HG03575 (cell line): Measurements from ENCODE around the gene ASB11.
A peak's percentile ranks its signal among the peaks of the same experiment; 100 is the strongest.

Source experiments
- ATAC-seq: cut with Tn5 transposase; IDR thresholded peaks from one replicate; pipeline ENCODE4 v1.9.1; 2021; ENCODE audit not compliant: unreplicated experiment, insufficient number of reproducible peaks, low FRiP score; ENCODE audit errors: extremely low read depth

The ASB11 gene, protein sequence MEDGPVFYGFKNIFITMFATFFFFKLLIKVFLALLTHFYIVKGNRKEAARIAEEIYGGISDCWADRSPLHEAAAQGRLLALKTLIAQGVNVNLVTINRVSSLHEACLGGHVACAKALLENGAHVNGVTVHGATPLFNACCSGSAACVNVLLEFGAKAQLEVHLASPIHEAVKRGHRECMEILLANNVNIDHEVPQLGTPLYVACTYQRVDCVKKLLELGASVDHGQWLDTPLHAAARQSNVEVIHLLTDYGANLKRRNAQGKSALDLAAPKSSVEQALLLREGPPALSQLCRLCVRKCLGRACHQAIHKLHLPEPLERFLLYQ

GRCh38 chrX:15315509-15315908, at the start of gene ASB11:
ASB11 (minus strand) TSS chrX:15315640; CDS start chrX:15315605, 35 bp downstream.
- ATAC-seq = no peak

GRCh38 chrX:15359701-15360100, 44.3 kb upstream of the ASB11 start:
- ATAC-seq = no peak

GRCh38 chrX:15358533-15358932, 43.1 kb upstream of the ASB11 start:
- ATAC-seq = no peak

DNA sequence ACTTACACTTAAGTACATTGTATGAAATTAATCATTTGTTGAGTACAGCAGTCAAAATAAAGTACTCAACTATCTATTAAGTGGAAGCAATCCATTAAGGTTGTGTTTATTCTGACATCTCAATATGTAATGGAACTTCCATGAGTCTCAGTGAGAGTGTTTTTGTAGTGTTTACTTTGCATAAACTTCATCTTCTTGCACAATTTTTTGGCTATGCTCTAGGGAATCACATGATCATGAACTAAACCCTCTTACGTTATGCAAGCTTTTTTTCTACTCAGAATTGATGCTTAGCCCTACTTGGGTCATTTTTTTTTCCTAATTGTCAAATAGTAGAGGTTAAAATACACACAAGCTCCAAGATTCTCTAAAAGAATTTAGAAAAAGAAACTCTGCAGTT, 41.0 kb upstream of the ASB11 start:
- no peak for ATAC-seq

- no peak for ATAC-seq
Observed at GRCh38 chrX:15350329-15350996, 35.0 kb upstream of the ASB11 start.

- ATAC-seq = peak; percentile 71
Observed at GRCh38 chrX:15349046-15349445, 33.6 kb upstream of the ASB11 start.

GRCh38 chrX:15345976-15346375, 30.5 kb upstream of the ASB11 start:
- no peak for ATAC-seq

- ATAC-seq = no peak
Observed at GRCh38 chrX:15344106-15344505, 28.7 kb upstream of the ASB11 start.

DNA sequence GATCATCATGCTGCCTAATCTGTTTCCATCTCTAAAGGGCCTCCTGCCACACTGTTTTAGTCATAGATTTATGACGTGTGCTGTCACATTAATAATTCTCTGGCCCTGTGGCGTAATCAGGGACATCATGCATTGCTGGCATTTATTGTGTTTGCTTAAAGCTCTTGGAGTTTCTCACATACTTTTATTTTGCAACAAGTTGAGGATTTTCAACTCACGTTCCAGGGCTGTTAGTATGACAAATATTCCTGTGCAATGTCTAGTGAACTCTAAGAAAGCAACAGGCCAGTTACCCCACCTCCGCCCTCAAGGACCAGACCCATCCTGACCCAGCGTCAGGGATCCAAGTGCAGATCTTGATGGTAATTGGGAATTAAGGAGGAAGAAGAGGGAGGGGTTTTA, 27.6 kb upstream of the ASB11 start:
- no peak for ATAC-seq

GRCh38 chrX:15340867-15341266, 25.4 kb upstream of the ASB11 start:
- ATAC-seq = no peak

DNA sequence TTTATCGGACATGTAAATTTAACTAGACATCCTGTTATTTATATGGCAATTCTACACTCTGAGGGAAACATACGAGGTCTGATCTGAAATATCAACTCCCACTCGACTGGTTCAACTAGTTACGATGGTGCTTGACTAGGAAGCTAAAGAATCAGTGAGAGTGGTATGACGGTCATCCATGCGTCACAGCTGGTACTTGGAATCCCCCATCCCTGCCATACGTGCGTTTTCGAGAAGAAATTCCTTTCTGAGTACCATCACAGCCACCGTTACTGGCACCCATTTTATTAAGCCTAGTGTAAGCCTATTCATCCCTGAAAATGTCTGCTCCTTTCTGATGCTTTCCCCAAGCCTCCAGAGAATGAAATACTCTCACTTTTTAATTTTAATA, 20.6 kb upstream of the ASB11 start:
- no peak for ATAC-seq

- ATAC-seq = peak; percentile 98
Observed at GRCh38 chrX:15335135-15336022, 19.9 kb upstream of the ASB11 start, which contains the start of gene PIGA. PIGA (minus strand) TSS chrX:15335523; CDS start chrX:15331930, 3,593 bp downstream.

- no peak for ATAC-seq
Observed at GRCh38 chrX:15334561-15334960, 19.1 kb upstream of the ASB11 start.

- ATAC-seq = no peak
Observed at GRCh38 chrX:15328821-15329220, 13.4 kb upstream of the ASB11 start.

GRCh38 chrX:15328131-15328530, 12.7 kb upstream of the ASB11 start:
- ATAC-seq = no peak

DNA sequence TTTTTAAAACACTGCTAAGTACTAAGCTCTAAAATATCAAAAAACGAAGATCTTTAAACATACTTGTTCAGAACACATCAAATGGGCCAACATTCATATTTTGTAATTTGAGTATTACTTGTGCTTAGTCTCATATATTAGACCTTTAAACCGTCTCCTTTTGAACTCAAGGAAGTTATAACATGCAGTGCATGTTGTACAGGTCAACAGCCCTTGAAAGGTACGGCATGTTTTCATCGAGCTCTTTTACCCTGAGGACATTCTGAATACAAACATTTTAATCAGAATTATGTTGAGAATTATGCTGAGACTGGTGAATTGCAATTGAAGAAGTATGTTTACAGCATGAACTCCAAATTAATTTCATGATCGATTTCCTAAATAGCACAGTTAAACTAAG, 7.0 kb upstream of the ASB11 start:
- no peak for ATAC-seq

DNA sequence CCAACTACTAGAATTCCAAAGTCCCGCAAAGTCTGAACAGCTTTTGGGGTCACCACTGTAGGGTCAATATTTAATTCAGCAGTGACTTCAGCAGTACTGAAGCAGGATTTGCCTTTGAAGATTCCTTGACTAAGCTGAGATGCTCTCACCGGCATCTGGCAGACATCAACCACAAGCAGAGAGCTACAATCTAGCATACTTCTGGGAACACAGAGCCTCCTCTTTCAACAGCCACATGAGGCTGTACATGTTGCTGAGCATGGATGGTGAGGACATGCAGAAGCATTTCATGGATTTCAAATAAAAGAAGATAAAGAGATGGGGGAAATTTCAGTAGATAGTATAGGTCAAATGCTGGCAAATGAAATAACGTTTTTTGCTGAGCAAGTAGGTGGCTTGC, 6.6 kb upstream of the ASB11 start:
- ATAC-seq = no peak

DNA sequence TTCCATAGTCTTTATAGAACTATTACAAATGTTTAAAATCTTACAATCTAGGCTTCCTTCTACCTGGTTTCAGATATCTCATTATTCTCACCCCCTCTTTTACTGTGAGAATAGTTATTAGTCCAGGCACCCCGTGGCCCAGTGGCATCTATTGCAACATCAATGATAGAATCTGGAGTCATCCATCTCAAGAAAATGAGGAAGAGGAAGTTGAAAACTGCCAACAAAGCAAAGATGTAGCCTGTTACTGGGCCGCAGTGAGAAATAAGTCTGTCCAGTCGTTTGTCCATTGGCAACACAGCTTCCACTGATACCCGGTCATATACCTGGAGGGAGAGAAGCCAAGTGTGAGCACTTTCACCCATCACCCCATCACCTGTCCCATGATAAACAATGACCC, 6.0 kb upstream of the ASB11 start:
- ATAC-seq = no peak

- no peak for ATAC-seq
Observed at GRCh38 chrX:15320297-15320696, 4.9 kb upstream of the ASB11 start.

GRCh38 chrX:15319075-15319474, 3.6 kb upstream of the ASB11 start:
- no peak for ATAC-seq
